Gastroesophageal sphincter (tissue), 4 donors: ENCODE data around the gene EVL. TPM values are rescaled to one million over a fixed set of nuclear protein-coding genes. Genes with fewer than 3 reads are reported as not detected.

ENCODE experiments used
- ATAC-seq: fragments of 150-250 bp; one replicate; pipeline ENCODE4 v1.9.1; 2016; ENCODE audit warnings: mild to moderate bottlenecking, moderate library complexity
- H3K27ac ChIP-seq, 4 donors: fragments of 200-600 bp; sonication (generic) in 3 of 4; 1 replicate in 3 of 4; 2 replicates in 1 of 4; pipeline ENCODE4 v1.5.1; 2016 to 2019
- H3K27me3 ChIP-seq: fragments of 200-600 bp; sonication (generic); one replicate; pipeline ENCODE4 v1.5.1; 2019
- H3K36me3 ChIP-seq, 2 donors: fragments of 200-600 bp; sonication (generic); one replicate each; pipeline ENCODE4 v1.5.1; 2019; ENCODE audit warnings: control low read depth in 1 of 2
- H3K4me1 ChIP-seq, 3 donors: fragments of 200-600 bp; sonication (generic); 1 replicate in 2 of 3; 2 replicates in 1 of 3; pipeline ENCODE4 v1.5.1; 2016 to 2019; ENCODE audit warnings: control low read depth in 2 of 3
- H3K4me3 ChIP-seq, 2 donors: fragments of 200-600 bp; sonication (generic); one replicate each; pipeline ENCODE4 v1.5.1; 2019; ENCODE audit warnings: mild to moderate bottlenecking in 1 of 2, moderate library complexity in 1 of 2
- H3K9me3 ChIP-seq, 3 donors: fragments of 200-600 bp; sonication (generic); one replicate each; pipeline ENCODE4 v1.5.1; 2017 to 2019; ENCODE audit warnings: control low read depth in 2 of 3
- EP300 ChIP-seq: sonication (generic); formaldehyde crosslinking; IDR thresholded peaks from one replicate; pipeline ENCODE4 v1.6.1; 2017; ENCODE audit warnings: antibody characterized with exemption, mild to moderate bottlenecking
- POLR2A ChIP-seq, 2 donors: fragments of 450-650 bp; IDR thresholded peaks; one replicate each; pipeline ENCODE4 v1.6.1; 2017; ENCODE audit warnings: antibody characterized with exemption in 2 of 2, mild to moderate bottlenecking in 2 of 2, moderate library complexity in 1 of 2
- POLR2AphosphoS5 ChIP-seq: sonication (generic); formaldehyde crosslinking; IDR thresholded peaks from one replicate; pipeline ENCODE4 v1.6.1; 2017; ENCODE audit warnings: antibody characterized with exemption
- WGBS, 2 donors: methylation state at CpG; one replicate each; pipeline ENCODE4 v1.1.5; 2018; ENCODE audit warnings: low coverage in 1 of 2; 5-methylcytosine and 5-hydroxymethylcytosine counted together
- total RNA-seq, 4 donors: library from RNA; depleted of rRNA; stranded (reverse); fragments of >200 nt; gene quantifications; one replicate each; pipeline ENCODE4 v1.1.0, GENCODE V29; 2016
- TF ChIP-seq, protein P1 (sequence below), 4 experiments: fragments of 200-600 bp in 2 of 4; fragments of 450-650 bp in 2 of 4; sonication (generic) in 1 of 4; IDR thresholded peaks; one replicate each; pipeline ENCODE4 v1.5.1; 2017 to 2019; ENCODE audit warnings: antibody characterized with exemption in 4 of 4, mild to moderate bottlenecking in 2 of 4, moderate library complexity in 2 of 4

Gene EVL
- total RNA-seq, 4 donors from 2014 or later, result 36.1 to 42.6 (median 38.5) TPM

DNA sequence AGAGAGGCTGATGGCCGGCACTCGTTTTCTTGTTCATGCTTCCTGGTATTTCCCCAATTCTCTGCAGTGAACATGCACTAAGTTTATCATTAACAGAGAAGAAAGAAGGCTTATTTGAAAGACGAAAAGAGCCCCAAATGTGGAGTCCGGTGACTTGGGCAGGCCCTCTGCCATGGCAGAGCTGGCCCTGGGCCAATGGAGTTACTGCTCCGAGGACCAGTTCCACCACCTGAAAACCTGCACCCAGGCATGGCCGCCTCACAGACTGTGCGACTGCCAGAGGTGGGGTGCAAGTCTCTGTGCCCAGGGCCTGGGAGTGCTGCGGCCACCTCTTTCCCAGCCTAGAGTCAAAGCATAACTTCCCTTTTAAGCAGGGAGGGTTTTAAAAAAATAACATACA is 69.4 kb downstream of the EVL start:
- H3K9me3 ChIP-seq, result no peaks in the 10 kb centered on the region
- no peak for TF ChIP-seq EP300
- TF ChIP-seq POLR2AphosphoS5, result no peak
- TF ChIP-seq, protein P1, sequence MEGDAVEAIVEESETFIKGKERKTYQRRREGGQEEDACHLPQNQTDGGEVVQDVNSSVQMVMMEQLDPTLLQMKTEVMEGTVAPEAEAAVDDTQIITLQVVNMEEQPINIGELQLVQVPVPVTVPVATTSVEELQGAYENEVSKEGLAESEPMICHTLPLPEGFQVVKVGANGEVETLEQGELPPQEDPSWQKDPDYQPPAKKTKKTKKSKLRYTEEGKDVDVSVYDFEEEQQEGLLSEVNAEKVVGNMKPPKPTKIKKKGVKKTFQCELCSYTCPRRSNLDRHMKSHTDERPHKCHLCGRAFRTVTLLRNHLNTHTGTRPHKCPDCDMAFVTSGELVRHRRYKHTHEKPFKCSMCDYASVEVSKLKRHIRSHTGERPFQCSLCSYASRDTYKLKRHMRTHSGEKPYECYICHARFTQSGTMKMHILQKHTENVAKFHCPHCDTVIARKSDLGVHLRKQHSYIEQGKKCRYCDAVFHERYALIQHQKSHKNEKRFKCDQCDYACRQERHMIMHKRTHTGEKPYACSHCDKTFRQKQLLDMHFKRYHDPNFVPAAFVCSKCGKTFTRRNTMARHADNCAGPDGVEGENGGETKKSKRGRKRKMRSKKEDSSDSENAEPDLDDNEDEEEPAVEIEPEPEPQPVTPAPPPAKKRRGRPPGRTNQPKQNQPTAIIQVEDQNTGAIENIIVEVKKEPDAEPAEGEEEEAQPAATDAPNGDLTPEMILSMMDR (IDR thresholded peaks at IDR 0.05), result no peak
- no peak for TF ChIP-seq POLR2A (IDR thresholded peaks at IDR 0.05)
- H3K4me1 ChIP-seq, result peaks cover 0 to 11% (median under 1%) of the 10 kb centered on the region in 3 donors
- no peaks in the 10 kb centered on the region for H3K27me3 ChIP-seq
- H3K27ac ChIP-seq, result no peak overlapping the region
- H3K4me3 ChIP-seq, result no peak overlapping the region
- H3K36me3 ChIP-seq, result peaks cover 0 to 93% of the 10 kb centered on the region in 2 donors
- ATAC-seq, result no peak
- 83 to 100% methylated on average over 3 to 5 of the region's 8 CpGs for WGBS, 2 donors

DNA sequence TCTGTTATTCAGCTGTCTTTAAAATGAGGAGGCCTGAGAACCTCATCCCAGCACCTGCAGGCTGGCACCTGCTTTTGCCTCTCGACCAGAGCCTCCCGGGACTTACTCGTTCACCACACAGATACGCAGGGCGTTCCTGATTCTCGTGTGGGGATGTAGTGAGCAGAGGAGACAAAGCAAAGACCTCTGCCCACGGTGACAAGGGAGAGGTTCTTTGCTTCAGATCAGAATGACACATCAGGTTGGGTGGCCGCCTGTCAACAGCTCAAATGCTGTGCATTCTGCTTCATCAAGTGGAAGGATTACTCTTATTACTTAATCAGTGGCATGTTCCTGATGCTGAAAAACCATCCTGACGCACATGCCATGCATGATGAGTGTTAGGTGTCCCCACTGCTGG is 69.9 kb downstream of the EVL start:
- TF ChIP-seq POLR2AphosphoS5 (no peak), POLR2A (IDR thresholded peaks at IDR 0.05) (no peak), EP300 (no peak)
- TF ChIP-seq, protein P1 (IDR thresholded peaks at IDR 0.05), result no peak
- ATAC-seq, result no peak

DNA sequence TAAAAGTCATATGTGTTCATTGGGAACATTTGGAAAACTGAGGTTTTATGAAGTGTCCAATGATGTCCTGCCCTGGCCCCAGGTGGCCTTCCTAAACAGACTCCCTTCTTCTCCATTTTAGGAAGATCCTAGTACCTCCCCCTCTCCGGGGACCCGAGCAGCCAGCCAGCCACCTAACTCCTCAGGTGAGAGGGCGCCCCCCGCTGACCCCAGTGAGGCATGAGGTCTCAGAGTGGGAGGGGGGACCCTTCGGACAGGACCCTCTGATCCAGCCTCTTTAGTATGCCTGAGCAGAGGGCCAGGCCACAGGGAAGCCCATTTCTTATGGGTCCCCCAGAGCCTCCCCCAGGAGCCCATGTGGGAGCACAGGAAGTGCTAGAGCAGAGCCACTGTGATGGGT is 70.6 kb downstream of the EVL start:
- no CpG with 5 or more reads among the region's 5 CpGs for WGBS, 2 donors
- peaks cover 0 to 81% of the 10 kb centered on the region in 2 donors for H3K36me3 ChIP-seq
- H3K4me3 ChIP-seq, result no peak overlapping the region
- H3K4me1 ChIP-seq, result peaks cover 0 to 9% (median 0%) of the 10 kb centered on the region in 3 donors
- TF ChIP-seq EP300 (no peak), POLR2AphosphoS5 (no peak), POLR2A (IDR thresholded peaks at IDR 0.05) (no peak)
- TF ChIP-seq, protein P1 (IDR thresholded peaks at IDR 0.05), result no peak
- H3K27me3 ChIP-seq, result no peaks in the 10 kb centered on the region
- no peak for ATAC-seq
- H3K9me3 ChIP-seq, result no peaks in the 10 kb centered on the region
- no peak overlapping the region for H3K27ac ChIP-seq

More for the DNA sequence above, 69.9 kb downstream of the EVL start:
- Histone ChIP-seq H3K4me3 (no peak overlapping the region), H3K36me3 (peaks cover 0 to 89% of the 10 kb centered on the region in 2 donors), H3K27ac (no peak overlapping the region), H3K9me3 (no peaks in the 10 kb centered on the region), H3K4me1 (peaks cover 0 to 7% (median 0%) of the 10 kb centered on the region in 3 donors), H3K27me3 (no peaks in the 10 kb centered on the region)
- WGBS, 2 donors, result 80 to 92% methylated on average over 1 to 6 of the region's 9 CpGs

DNA sequence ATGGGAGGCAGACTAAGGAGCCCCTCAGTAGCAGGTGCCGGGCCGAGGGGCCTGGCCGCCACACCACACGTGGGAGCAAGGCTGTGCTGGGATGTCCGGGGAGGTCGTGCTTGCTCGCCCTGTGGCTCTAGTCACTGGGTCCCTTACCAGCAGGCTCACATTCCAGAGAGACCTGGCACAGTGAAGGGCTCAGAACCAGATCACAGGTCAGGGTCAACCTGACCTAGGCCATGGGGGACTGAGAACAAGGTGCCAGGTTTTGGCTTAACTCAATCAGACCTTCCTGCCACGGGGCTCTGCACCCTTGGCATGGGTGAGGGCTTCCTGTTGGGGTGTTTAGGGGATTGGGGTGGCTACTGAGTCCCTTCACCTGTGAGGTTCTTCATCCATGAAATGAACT is 72.0 kb downstream of the EVL start:
- no peaks in the 10 kb centered on the region for H3K9me3 ChIP-seq
- peaks cover 0 to 18% (median 0%) of the 10 kb centered on the region in 3 donors for H3K4me1 ChIP-seq
- peaks cover 0 to 69% of the 10 kb centered on the region in 2 donors for H3K36me3 ChIP-seq
- ATAC-seq, result no peak
- TF ChIP-seq POLR2A (IDR thresholded peaks at IDR 0.05), result no peak
- TF ChIP-seq, protein P1 (IDR thresholded peaks at IDR 0.05), result no peak
- TF ChIP-seq POLR2AphosphoS5, result no peak
- no peak for TF ChIP-seq EP300
- H3K27me3 ChIP-seq, result no peaks in the 10 kb centered on the region
- H3K4me3 ChIP-seq, result no peak overlapping the region
- 80% methylated on average over 1 of the region's 8 CpGs; no CpG with 5 or more reads in 1 of the 2 donors for WGBS, 2 donors
- H3K27ac ChIP-seq, result no peak overlapping the region

DNA sequence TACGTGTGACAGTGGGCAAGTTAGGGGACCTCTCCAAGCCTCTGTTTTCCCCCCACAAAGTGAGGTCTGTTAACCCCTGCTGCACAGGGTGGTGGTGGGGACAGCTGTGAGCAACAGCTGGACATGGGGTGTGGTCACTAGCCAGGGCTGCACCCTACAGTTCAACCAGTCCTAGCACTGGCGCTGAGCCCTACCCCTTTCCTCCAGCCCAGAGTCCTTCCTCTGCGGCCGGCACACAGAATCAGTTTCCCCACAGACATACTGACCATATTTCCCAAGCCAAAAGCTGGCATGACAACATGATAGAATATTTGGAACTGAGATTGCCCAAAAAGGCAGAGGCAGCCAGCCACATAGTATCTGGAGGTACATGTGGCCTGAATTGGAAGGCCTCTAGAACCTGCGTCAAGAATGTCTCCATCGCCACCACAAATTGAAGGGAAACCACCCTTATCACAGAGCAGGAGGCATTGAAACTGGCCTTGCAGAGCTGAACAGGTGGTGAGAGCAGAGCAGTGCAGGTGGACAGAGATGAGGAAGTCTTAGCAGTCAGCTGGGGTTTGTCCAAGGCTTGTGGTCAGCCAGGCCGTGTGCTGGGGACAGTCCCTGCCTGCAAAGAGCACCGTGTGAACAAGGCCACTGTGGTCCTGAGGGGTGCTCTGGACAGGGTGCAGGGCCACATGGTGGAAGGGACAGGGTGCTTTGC is 73.0 kb downstream of the EVL start:
- no peaks in the 10 kb centered on the region for H3K9me3 ChIP-seq
- H3K36me3 ChIP-seq, result peaks cover 0 to 60% of the 10 kb centered on the region in 2 donors
- peaks cover 0 to 27% (median 0%) of the 10 kb centered on the region in 3 donors for H3K4me1 ChIP-seq
- 60% methylated on average over 2 of the region's 8 CpGs; no CpG with 5 or more reads in 1 of the 2 donors for WGBS, 2 donors
- H3K27me3 ChIP-seq, result no peaks in the 10 kb centered on the region
- ATAC-seq, result no peak
- H3K4me3 ChIP-seq, result no peak overlapping the region
- TF ChIP-seq POLR2A (IDR thresholded peaks at IDR 0.05) (no peak), POLR2AphosphoS5 (no peak), EP300 (no peak)
- TF ChIP-seq, protein P1 (IDR thresholded peaks at IDR 0.05), result no peak
- no peak overlapping the region for H3K27ac ChIP-seq
